ENCODE measurements around the gene ALOX12B. TPM values are rescaled to one million over a fixed set of nuclear protein-coding genes. Genes with fewer than 3 reads are reported as not detected.

The ALOX12B gene
- total and polyA plus RNA-seq, 2 of the 13 experiments (the other 11 are each of a cell fraction or from before 2014, with no cell fraction given): 0.13 TPM; not detected in 1

DNA sequence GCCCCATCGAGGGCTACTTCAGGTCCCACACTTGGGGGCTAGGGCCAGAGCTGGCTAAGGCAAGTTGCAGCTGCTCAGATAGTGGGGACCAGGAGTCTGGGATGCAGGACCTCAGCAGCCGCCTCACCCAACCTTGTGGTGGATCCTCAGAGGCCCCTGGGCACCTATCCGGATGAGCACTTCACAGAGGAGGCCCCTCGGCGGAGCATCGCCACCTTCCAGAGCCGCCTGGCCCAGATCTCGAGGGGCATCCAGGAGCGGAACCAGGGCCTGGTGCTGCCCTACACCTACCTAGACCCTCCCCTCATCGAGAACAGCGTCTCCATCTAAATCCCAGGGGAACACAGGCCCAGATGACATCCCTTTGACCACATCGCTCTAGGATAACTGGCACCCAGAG is 39.3 kb downstream of the ALOX12B start:
- Histone ChIP-seq H3K4me2 (ENCODE audit: low read depth, low read length) (no peak overlapping the region), H4K20me1 (ENCODE audit: insufficient read depth, low read length) (no peaks in the 10 kb centered on the region), H2AFZ (ENCODE audit: low read length) (no peak overlapping the region), H3K79me2 (ENCODE audit: insufficient read depth, low read length) (no peaks in the 10 kb centered on the region), H3K27ac (ENCODE audit: extremely low read length, insufficient read depth, low read length) (no peak overlapping the region), H3K36me3 (replicated peaks in 1 of 2; ENCODE audit: control insufficient read depth in 1 of 2, insufficient read depth in 2 of 2, low read length in 2 of 2) (no peaks in the 10 kb centered on the region), H3K9me3 (ENCODE audit: low read length) (no peaks in the 10 kb centered on the region), H3K9ac (ENCODE audit: insufficient read depth, low read depth, low read length) (no peak overlapping the region), H3K4me3 (replicated peaks in 1 of 3; ENCODE audit: insufficient read depth in 1 of 3, low read depth in 2 of 3, low read length in 3 of 3) (no peak overlapping the region), H3K27me3 (ENCODE audit: control insufficient read depth in 1 of 2, insufficient read depth in 2 of 2, low read length in 2 of 2) (peaks cover 12 to 84% of the 10 kb centered on the region in 2 experiments; a peak in 4 of 5 replicates), H3K4me1 (ENCODE audit: insufficient read depth, low read length) (no peaks in the 10 kb centered on the region)
- in situ Hi-C loops (cut with HindIII; ENCODE audit: extremely low pct_ligation_motif_present, low pct_unique_long_range_greater_than_20kb): no loop called here
- no peak for FAIRE-seq
- no TSS peak for BruUV-seq (replicated peaks)
- ChIA-PET POLR2A (interaction anchor here (1.0 kb wide), 1 partner anchor 8 kb away, joined by 3 read pairs; no protein-coding TSS in a partner anchor), CTCF (ENCODE audit: low intra/inter-chr PET ratio, low total read pairs) (no interaction called here)
- intact Hi-C loops (cut with micrococcal nuclease; ENCODE audit: unreplicated experiment): loop anchor here (2.0 kb wide), 1 partner anchor 41 kb away; no protein-coding TSS in a partner anchor
- 55% methylated on average over 2 of the region's 12 CpGs for WGBS (ENCODE audit: low lambda C conversion rate)
- no peak for TF ChIP-seq ZNF367 (CRISPR knock-in tag; IDR thresholded peaks at IDR 0.05; ENCODE audit: borderline replicate concordance)
- TF ChIP-seq ZNF546 (CRISPR knock-in tag; conservative IDR thresholded peaks at IDR 0.05): no peak
- no peak for TF ChIP-seq SYNCRIP (IDR thresholded peaks at IDR 0.05; ENCODE audit: insufficient read depth, low read depth, low read length)
- TF ChIP-seq HNRNPK (IDR thresholded peaks at IDR 0.05; ENCODE audit: low read depth, low read length, poor library complexity, severe bottlenecking): no peak
- TF ChIP-seq IRF1 (CRISPR knock-in tag; IDR thresholded peaks at IDR 0.05; ENCODE audit: low read depth): no peak
- TF ChIP-seq THRA (CRISPR knock-in tag; IDR thresholded peaks at IDR 0.05; ENCODE audit: borderline replicate concordance): no peak
- TF ChIP-seq ZBTB20 (CRISPR knock-in tag; IDR thresholded peaks at IDR 0.05; ENCODE audit: borderline replicate concordance, low read depth): no peak
- no peak for TF ChIP-seq GLI4 (CRISPR knock-in tag; IDR thresholded peaks at IDR 0.05; ENCODE audit: borderline replicate concordance)
- no peak for TF ChIP-seq TSC22D2 (CRISPR knock-in tag; IDR thresholded peaks at IDR 0.05; ENCODE audit: borderline replicate concordance)
- no peak for TF ChIP-seq SNAPC5 (CRISPR knock-in tag; IDR thresholded peaks at IDR 0.05; ENCODE audit: borderline replicate concordance)
- TF ChIP-seq, protein P1, sequence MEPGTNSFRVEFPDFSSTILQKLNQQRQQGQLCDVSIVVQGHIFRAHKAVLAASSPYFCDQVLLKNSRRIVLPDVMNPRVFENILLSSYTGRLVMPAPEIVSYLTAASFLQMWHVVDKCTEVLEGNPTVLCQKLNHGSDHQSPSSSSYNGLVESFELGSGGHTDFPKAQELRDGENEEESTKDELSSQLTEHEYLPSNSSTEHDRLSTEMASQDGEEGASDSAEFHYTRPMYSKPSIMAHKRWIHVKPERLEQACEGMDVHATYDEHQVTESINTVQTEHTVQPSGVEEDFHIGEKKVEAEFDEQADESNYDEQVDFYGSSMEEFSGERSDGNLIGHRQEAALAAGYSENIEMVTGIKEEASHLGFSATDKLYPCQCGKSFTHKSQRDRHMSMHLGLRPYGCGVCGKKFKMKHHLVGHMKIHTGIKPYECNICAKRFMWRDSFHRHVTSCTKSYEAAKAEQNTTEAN (CRISPR knock-in tag; conservative IDR thresholded peaks at IDR 0.05): no peak
- ATAC-seq: no peak
- DNase-seq (ENCODE audit: low spot score): no peak

Data from HepG2 (cell line).